Caco-2 (cell line): Measurements from ENCODE around the gene ZP3. TPM values are rescaled to one million over a fixed set of nuclear protein-coding genes. Genes with fewer than 3 reads are reported as not detected.

ENCODE experiments used
- BruUV-seq: library from RNA; stranded (reverse); fragments of 400-500 nt; replicated peaks from 2 replicates; lab custom pipeline; 2021; lab: Mats Ljungman, UMichigan
- CTCF ChIA-PET: fragments of 300-600 bp; sonication (Branson Sonifier 250); formaldehyde crosslinking; loops from one replicate; lab custom pipeline; 2022; ENCODE audit warnings: antibody characterized with exemption; lab: Charles Lee
- POLR2A ChIA-PET: fragments of 300-600 bp; sonication (Branson Sonifier 250); formaldehyde crosslinking; loops from one replicate; lab custom pipeline; 2022; ENCODE audit warnings: antibody characterized with exemption; lab: Charles Lee
- DNase-seq, 2 experiments: peaks; one replicate each; pipeline versions ENCODE4 v3.0.0 to v3.0.0-alpha.2; 2020 to 2022
- H3K27me3 ChIP-seq: replicated peaks from 2 replicates; pipeline ENCODE4 v1.6.0; 2011; ENCODE audit warnings: low read length; ENCODE audit not compliant: control insufficient read depth, insufficient read depth
- H3K36me3 ChIP-seq: 2 replicates; pipeline ENCODE4 v1.5.1; 2011; ENCODE audit warnings: low read length; ENCODE audit not compliant: control insufficient read depth, insufficient read depth
- H3K4me1 ChIP-seq: fragments of 250-450 bp; sonication (Bioruptor Pico); 2 replicates; pipeline ENCODE4 v1.5.1; 2020; ENCODE audit warnings: mild to moderate bottlenecking
- H3K4me3 ChIP-seq: 2 replicates; pipeline ENCODE4 v1.5.1; 2011; ENCODE audit warnings: low read depth, mild to moderate bottlenecking, control low read depth, low read length
- H3K9me3 ChIP-seq: fragments of 250-450 bp; sonication (Bioruptor Pico); 2 replicates; pipeline ENCODE4 v1.5.1; 2020; ENCODE audit warnings: mild to moderate bottlenecking, moderate library complexity
- H3K27ac Mint-ChIP-seq: one replicate; pipeline ENCODE4 v1.8.0; 2022; ENCODE audit warnings: mixed read lengths; ENCODE audit not compliant: unreplicated experiment
- H3K27me3 Mint-ChIP-seq: one replicate; pipeline ENCODE4 v1.8.0; 2022; ENCODE audit warnings: mixed read lengths; ENCODE audit not compliant: insufficient read depth, unreplicated experiment
- H3K36me3 Mint-ChIP-seq: one replicate; pipeline ENCODE4 v1.8.0; 2022; ENCODE audit warnings: mild to moderate bottlenecking, mixed read lengths; ENCODE audit not compliant: insufficient read depth, unreplicated experiment
- H3K4me1 Mint-ChIP-seq: one replicate; pipeline ENCODE4 v1.8.0; 2022; ENCODE audit warnings: low read depth, mixed read lengths; ENCODE audit not compliant: unreplicated experiment
- H3K4me3 Mint-ChIP-seq: one replicate; pipeline ENCODE4 v1.8.0; 2022; ENCODE audit warnings: mild to moderate bottlenecking, moderate library complexity, mixed read lengths; ENCODE audit not compliant: unreplicated experiment
- H3K9me3 Mint-ChIP-seq: one replicate; pipeline ENCODE4 v1.8.0; 2022; ENCODE audit warnings: mixed read lengths; ENCODE audit not compliant: unreplicated experiment
- CTCF ChIP-seq, 2 experiments: fragments of 200-600 bp in 1 of 2; IDR thresholded peaks; 1 replicate in 1 of 2; 2 replicates in 1 of 2; pipeline versions ENCODE4 v1.5.1 to v1.8.0; 2011 to 2022; ENCODE audit warnings: antibody characterized with exemption in 1 of 2, control low read depth in 1 of 2, inconsistent platforms in 1 of 2, low read depth in 1 of 2, low read length in 1 of 2, mild to moderate bottlenecking in 1 of 2, moderate library complexity in 1 of 2; ENCODE audit not compliant: insufficient read depth in 1 of 2, severe bottlenecking in 1 of 2, unreplicated experiment in 1 of 2
- intact Hi-C: fragments of 100-400 bp; cut with micrococcal nuclease; formaldehyde crosslinking; loops from one replicate; pipeline ENCODE4 v1.10.0; 2022; ENCODE audit not compliant: unreplicated experiment
- total RNA-seq: library from RNA; stranded (reverse); gene quantifications from 2 replicates; pipeline ENCODE4 v1.2.3, GENCODE V29; 2022

Gene ZP3
- total RNA-seq, 1 experiment from 2014 or later = 3.2 TPM

- POLR2A ChIA-PET = no interaction called here
- intact Hi-C loops = no loop called here
- no peak overlapping the region for H3K27ac Mint-ChIP-seq
These were observed 28.6 kb upstream of the ZP3 start for GRCh38 chr7:76395965-76396726.

GRCh38 chr7:76396864-76397263, 27.9 kb upstream of the ZP3 start:
- peaks cover 6% of the 10 kb centered on the region for H3K36me3 Mint-ChIP-seq
- H3K27ac Mint-ChIP-seq = no peak overlapping the region
- no peak for TF ChIP-seq CTCF (IDR thresholded peaks at IDR 0.05; ENCODE audit: insufficient read depth in 1 of 2, low read depth in 1 of 2, low read length in 1 of 2, severe bottlenecking in 1 of 2, unreplicated experiment in 1 of 2)
- peaks cover 11% of the 10 kb centered on the region for H3K4me1 Mint-ChIP-seq
- Histone ChIP-seq H3K4me3 (peak overlapping the region; percentile 83), H3K4me1 (peaks cover 16% of the 10 kb centered on the region), H3K36me3 (no peaks in the 10 kb centered on the region), H3K27me3 (no peaks in the 10 kb centered on the region), H3K9me3 (no peaks in the 10 kb centered on the region)
- ChIA-PET POLR2A (no interaction called here), CTCF (no interaction called here)
- no peaks in the 10 kb centered on the region for H3K27me3 Mint-ChIP-seq
- peak overlapping the region; percentile 78 for H3K4me3 Mint-ChIP-seq
- BruUV-seq = no TSS peak
- peak in 1 of 2 experiments; percentile 11 for DNase-seq
- H3K9me3 Mint-ChIP-seq = no peaks in the 10 kb centered on the region
- intact Hi-C loops = no loop called here

More at GRCh38 chr7:76395965-76396726, 28.6 kb upstream of the ZP3 start:
- Mint-ChIP-seq H3K4me3 (peak overlapping the region; percentile 78), H3K4me1 (peaks cover 11% of the 10 kb centered on the region), H3K9me3 (no peaks in the 10 kb centered on the region), H3K27me3 (no peaks in the 10 kb centered on the region), H3K36me3 (peaks cover 6% of the 10 kb centered on the region)
- H3K4me1 ChIP-seq = peaks cover 16% of the 10 kb centered on the region
- H3K4me3 ChIP-seq = no peak overlapping the region
- no peaks in the 10 kb centered on the region for H3K36me3 ChIP-seq
- no peak for TF ChIP-seq CTCF (IDR thresholded peaks at IDR 0.05; ENCODE audit: insufficient read depth in 1 of 2, low read depth in 1 of 2, low read length in 1 of 2, severe bottlenecking in 1 of 2, unreplicated experiment in 1 of 2)
- DNase-seq = peak in 1 of 2 experiments; percentile 24
- CTCF ChIA-PET = no interaction called here
- no peaks in the 10 kb centered on the region for H3K27me3 ChIP-seq
- no TSS peak for BruUV-seq
- H3K9me3 ChIP-seq = no peaks in the 10 kb centered on the region

- peak overlapping the region; percentile 78 for H3K27ac Mint-ChIP-seq
- intact Hi-C loops = no loop called here
- H3K4me3 Mint-ChIP-seq = peak overlapping the region; percentile 78
These were observed 27.2 kb upstream of the ZP3 start for GRCh38 chr7:76397409-76398183.

More at GRCh38 chr7:76397409-76398183, 27.2 kb upstream of the ZP3 start:
- DNase-seq = peak; percentile 91 to 92
- Histone ChIP-seq H3K4me1 (peaks cover 12% of the 10 kb centered on the region), H3K9me3 (no peaks in the 10 kb centered on the region), H3K36me3 (no peaks in the 10 kb centered on the region), H3K27me3 (no peaks in the 10 kb centered on the region), H3K4me3 (peak overlapping the region; percentile 83)
- TF ChIP-seq CTCF (IDR thresholded peaks at IDR 0.05; ENCODE audit: insufficient read depth in 1 of 2, low read depth in 1 of 2, low read length in 1 of 2, severe bottlenecking in 1 of 2, unreplicated experiment in 1 of 2) = no peak
- H3K4me1 Mint-ChIP-seq = peaks cover 11% of the 10 kb centered on the region
- no TSS peak for BruUV-seq
- H3K36me3 Mint-ChIP-seq = peaks cover 6% of the 10 kb centered on the region
- H3K9me3 Mint-ChIP-seq = no peaks in the 10 kb centered on the region
- ChIA-PET CTCF (no interaction called here), POLR2A (interaction anchor here (0.8 kb wide), 1 partner anchor 38 kb away, joined by 5 read pairs; no protein-coding TSS in a partner anchor)
- H3K27me3 Mint-ChIP-seq = no peaks in the 10 kb centered on the region
